AG09319 (cell line): ENCODE results near the gene CPNE9.

Source experiments
- DNase-seq: peaks from one replicate; pipeline ENCODE4 v3.0.0-alpha.2; 2010; ENCODE audit warnings: low read depth; ENCODE audit errors: extremely low read depth
- TF ChIP-seq, protein P1 (sequence below): IDR thresholded peaks from 2 replicates; pipeline ENCODE4 v1.5.1; 2011; ENCODE audit warnings: low read depth, mild to moderate bottlenecking, inconsistent platforms, low read length, moderate library complexity

Gene CPNE9, protein sequence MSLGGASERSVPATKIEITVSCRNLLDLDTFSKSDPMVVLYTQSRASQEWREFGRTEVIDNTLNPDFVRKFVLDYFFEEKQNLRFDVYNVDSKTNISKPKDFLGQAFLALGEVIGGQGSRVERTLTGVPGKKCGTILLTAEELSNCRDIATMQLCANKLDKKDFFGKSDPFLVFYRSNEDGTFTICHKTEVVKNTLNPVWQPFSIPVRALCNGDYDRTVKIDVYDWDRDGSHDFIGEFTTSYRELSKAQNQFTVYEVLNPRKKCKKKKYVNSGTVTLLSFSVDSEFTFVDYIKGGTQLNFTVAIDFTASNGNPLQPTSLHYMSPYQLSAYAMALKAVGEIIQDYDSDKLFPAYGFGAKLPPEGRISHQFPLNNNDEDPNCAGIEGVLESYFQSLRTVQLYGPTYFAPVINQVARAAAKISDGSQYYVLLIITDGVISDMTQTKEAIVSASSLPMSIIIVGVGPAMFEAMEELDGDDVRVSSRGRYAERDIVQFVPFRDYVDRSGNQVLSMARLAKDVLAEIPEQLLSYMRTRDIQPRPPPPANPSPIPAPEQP

GRCh38 chr3:9703736-9704346 lies at the start of gene CPNE9:
TSS of gene CPNE9 (plus strand) at chr3:9703833. CDS start at chr3:9703997, 164 bp downstream.
- TF ChIP-seq, protein P1, sequence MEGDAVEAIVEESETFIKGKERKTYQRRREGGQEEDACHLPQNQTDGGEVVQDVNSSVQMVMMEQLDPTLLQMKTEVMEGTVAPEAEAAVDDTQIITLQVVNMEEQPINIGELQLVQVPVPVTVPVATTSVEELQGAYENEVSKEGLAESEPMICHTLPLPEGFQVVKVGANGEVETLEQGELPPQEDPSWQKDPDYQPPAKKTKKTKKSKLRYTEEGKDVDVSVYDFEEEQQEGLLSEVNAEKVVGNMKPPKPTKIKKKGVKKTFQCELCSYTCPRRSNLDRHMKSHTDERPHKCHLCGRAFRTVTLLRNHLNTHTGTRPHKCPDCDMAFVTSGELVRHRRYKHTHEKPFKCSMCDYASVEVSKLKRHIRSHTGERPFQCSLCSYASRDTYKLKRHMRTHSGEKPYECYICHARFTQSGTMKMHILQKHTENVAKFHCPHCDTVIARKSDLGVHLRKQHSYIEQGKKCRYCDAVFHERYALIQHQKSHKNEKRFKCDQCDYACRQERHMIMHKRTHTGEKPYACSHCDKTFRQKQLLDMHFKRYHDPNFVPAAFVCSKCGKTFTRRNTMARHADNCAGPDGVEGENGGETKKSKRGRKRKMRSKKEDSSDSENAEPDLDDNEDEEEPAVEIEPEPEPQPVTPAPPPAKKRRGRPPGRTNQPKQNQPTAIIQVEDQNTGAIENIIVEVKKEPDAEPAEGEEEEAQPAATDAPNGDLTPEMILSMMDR = no peak
- DNase-seq = no peak

DNA sequence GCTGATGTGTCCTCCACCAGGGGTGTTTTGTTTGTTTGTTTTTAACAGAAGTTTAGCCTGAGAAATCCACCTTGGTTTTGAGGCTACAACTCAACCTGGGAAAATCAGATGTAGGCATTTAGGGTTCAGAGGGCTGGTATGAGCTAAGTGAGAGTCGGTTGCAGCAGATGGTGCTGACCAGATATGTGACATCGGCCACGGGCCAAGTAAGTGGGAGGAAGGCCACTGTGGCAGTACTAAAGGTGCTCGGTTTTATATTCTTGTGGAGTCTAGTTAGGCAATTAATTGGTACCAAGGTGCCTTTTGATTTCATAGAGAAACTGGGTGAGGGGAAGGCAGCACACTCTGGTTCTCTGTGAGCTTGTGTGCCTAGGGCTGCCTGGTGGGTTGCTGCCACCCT lies 43.8 kb upstream of the CPNE9 start:
- DNase-seq = no peak
- TF ChIP-seq, protein P1 = no peak

DNA sequence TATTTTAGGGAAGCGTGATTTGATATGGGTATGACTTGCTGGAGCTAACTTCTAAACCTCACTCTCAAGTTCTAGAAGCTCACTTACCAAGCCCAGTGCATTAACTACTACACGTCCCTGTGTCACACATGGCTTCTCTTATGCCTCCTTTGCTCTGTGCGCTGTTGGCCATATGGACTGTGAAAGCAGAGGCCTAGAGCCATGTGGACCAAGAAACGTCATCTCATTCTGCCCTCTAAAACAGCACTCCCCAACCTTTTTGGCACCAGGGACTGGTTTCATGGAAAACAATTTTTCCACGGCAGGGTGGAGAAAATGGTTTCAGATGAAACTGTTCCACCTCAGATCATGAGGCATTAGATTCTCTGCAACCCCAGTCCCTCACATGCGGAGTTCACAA lies 42.7 kb upstream of the CPNE9 start:
- DNase-seq = no peak
- TF ChIP-seq, protein P1 = no peak

DNA sequence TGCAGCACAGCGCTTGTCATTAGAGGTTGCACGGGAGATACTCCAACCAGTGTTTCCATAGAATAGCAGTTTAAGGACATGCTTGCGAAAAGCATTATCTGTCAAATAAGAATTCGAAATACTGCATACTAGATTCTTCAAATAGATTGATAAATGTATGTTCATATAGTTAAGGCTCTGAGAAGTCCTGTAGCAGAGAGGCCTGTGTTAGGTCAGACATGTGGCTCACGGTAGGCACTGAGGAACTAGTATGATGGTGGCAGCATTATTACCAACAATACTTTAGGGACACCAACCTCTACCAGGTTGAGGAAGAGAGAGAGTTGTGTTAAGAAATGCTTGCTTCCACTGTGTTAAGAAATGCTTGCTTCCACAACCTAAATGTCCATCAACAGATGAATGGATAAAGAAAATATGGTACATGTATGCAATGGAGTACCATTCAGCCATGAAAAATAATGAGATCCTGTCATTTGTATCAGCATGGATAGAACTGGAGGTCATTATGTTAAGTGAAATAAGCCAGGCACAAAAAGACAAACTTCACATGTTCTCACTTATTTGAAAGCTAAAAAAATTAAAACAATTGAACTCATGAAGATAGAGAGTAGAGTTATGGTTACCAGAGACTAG lies 39.4 kb upstream of the CPNE9 start:
- no peak for DNase-seq
- TF ChIP-seq, protein P1 = no peak

DNA sequence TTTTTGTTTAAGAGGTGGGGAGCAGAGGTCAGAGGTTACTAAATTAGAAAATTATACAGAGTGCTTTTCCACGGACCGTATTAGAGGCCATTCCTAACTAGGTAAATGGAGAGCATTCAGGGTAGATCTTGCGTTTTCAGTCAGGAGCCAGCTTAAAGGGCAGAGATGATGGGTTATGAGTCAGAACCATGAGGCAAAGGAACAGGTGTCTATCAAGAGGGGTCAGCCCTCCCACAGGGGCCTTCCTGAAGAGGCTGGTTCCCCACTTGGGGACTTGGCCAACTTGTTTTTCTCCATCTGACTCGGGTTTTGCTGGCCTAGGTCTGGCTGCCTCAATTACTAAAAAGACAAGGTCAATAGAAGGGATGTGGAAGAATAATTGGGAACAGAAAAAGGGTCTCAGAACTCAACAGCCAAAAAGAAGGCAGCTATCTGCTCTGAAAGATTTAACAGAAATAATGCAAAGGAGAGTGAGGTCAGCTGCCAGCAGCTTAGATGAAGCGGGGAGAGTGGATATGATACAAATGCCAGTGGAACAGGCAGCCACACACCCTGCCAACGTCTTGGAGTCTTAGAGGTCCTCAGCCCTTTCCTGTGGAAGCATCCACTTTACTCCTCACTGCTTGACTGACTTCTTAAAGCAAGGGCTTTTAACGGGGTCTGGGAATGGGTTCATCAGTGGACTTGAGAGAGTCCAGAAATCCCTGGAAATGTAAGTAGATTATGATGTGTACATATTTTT lies 36.8 kb upstream of the CPNE9 start:
- TF ChIP-seq, protein P1 = no peak

DNA sequence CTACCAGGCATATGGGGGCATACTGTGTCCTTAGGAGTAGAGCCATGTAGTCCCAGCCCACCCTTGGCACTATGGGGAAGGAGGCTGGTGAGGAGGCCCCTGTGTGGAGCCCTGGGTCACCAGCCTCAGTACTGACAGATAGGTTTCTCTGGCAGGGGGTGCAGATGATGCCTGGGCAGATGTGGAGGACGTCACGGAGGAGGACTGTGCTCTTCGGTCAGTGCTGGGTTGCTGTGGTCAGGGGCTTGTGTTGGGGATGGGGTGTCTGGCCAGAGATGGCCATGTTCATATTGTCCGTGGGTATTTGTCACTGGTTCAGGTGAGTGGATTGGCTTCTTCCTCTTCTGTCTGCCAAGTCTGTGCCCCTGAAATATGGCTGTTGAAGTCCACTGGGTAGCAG lies 34.4 kb upstream of the CPNE9 start:
- DNase-seq = no peak
- TF ChIP-seq, protein P1 = no peak

More for the DNA sequence above, 36.8 kb upstream of the CPNE9 start:
- no peak for DNase-seq
